GM12892 (cell line): ENCODE measurements around the gene PAM16.

Source experiments
- POLR2A ChIP-seq: IDR thresholded peaks from 2 replicates; pipeline ENCODE4 v1.6.1; 2011; ENCODE audit warnings: low read depth, low read length, control low read depth
- POLR2AphosphoS5 ChIP-seq: IDR thresholded peaks from 2 replicates; pipeline ENCODE4 v1.6.1; 2011; ENCODE audit warnings: low read depth, low read length, control low read depth

DNA sequence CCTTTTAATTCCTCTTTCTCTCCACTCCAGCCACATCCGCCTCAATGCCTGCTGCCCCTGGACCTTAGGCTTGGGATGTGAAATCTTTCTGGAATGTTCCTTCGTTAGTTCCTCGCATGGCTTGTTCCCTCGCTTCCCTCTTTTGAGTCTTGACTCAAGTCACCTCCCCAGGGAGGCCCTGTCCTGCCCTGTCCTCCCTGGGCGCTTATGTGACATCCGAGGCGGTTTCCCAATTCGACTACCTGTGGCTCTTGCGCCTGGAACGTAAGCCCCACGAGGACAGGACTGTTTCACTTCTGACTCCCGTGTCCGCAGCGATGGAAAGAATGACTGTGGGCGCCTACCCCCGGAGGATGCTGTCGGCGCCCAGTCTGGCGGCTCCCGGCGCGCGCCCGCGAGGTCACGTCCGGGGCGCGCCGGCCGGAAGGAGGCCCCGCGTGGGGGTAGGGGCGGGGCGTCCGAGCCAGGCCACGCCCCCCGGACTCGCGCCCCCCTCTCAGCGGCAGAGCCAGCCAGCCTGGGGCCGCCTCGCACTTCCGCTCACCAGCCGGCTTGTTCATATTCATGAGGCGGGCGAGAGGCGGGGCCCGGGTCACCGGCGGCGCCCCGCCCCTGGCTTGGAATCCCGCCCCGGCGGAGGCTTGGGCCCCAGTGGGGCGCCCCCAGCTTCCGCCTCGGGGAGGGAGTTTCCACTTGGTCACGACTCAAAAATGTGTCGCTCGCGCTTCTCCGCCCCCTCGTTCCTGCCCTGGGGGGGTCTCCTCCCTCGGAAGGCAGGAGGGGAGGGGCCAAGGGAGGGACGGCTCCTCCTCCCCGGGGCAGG, 43.7 kb downstream of the PAM16 start:
- peak; percentile 81 for TF ChIP-seq POLR2AphosphoS5
- peak; percentile 79 for TF ChIP-seq POLR2A
